Measurements from ENCODE around the gene SLC25A11. TPM values are rescaled to one million over a fixed set of nuclear protein-coding genes. Genes with fewer than 3 reads are reported as not detected.

The SLC25A11 gene
- total RNA-seq, 6 experiments from 2014 or later: 32.6 to 64.2 (median 41.0) TPM

DNA sequence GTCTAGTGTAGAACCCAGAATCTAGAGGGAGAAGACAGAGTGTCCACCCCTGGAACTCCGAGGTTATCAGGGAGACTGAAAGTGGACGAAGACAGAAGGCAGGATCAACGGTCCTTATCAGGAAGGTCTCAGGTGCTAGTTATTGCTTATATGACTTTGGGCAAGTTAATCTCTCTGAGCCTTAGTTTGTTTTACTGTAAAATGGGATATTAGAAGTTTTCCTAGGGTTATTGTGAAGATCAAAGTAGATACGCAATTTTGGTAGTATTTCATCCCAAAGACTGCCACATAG is 1.4 kb upstream of the SLC25A11 start:
- Histone ChIP-seq H3K4me1 (peaks cover 0 to 36% (median 11%) of the 10 kb centered on the region in 4 donors), H3K27ac (peak overlapping the region in 2 of 3 donors; percentile 70 to 83), H3K9me3 (no peaks in the 10 kb centered on the region), H3K4me3 (peak overlapping the region; percentile 83 to 95 (median 87)), H3K36me3 (peaks cover 0 to 50% (median 9%) of the 10 kb centered on the region in 4 donors), H3K27me3 (no peaks in the 10 kb centered on the region)
- DNase-seq (no peak), ATAC-seq (no peak)
- no peak for TF ChIP-seq POLR2A (IDR thresholded peaks at IDR 0.05)
- TF ChIP-seq, protein P1, sequence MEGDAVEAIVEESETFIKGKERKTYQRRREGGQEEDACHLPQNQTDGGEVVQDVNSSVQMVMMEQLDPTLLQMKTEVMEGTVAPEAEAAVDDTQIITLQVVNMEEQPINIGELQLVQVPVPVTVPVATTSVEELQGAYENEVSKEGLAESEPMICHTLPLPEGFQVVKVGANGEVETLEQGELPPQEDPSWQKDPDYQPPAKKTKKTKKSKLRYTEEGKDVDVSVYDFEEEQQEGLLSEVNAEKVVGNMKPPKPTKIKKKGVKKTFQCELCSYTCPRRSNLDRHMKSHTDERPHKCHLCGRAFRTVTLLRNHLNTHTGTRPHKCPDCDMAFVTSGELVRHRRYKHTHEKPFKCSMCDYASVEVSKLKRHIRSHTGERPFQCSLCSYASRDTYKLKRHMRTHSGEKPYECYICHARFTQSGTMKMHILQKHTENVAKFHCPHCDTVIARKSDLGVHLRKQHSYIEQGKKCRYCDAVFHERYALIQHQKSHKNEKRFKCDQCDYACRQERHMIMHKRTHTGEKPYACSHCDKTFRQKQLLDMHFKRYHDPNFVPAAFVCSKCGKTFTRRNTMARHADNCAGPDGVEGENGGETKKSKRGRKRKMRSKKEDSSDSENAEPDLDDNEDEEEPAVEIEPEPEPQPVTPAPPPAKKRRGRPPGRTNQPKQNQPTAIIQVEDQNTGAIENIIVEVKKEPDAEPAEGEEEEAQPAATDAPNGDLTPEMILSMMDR (IDR thresholded peaks at IDR 0.05): no peak
- intact Hi-C loops (cut with DNase I): no loop called here
- 23% methylated on average over 4 of the region's 4 CpGs for WGBS (ENCODE audit: insufficient coverage, low coverage, low lambda C conversion rate, missing lambda C conversion rate)

GRCh38 chr17:4940555-4941318 is 891 bp upstream of the SLC25A11 start:
- peaks cover 0 to 31% (median 11%) of the 10 kb centered on the region in 4 donors for H3K4me1 ChIP-seq
- peak overlapping the region; percentile 70 to 93 (median 83) for H3K27ac ChIP-seq
- ATAC-seq (peak; percentile 68 to 79 (median 70)), DNase-seq (peak in 2 of 3 donors; percentile 79 to 88)
- H3K4me3 ChIP-seq: peak overlapping the region; percentile 83 to 95 (median 87)
- 1% methylated on average over 15 of the region's 29 CpGs for WGBS (ENCODE audit: insufficient coverage, low coverage, low lambda C conversion rate, missing lambda C conversion rate)
- TF ChIP-seq, protein P1 (IDR thresholded peaks at IDR 0.05): no peak
- no peak for TF ChIP-seq POLR2A (IDR thresholded peaks at IDR 0.05)
- H3K36me3 ChIP-seq: peaks cover 0 to 45% (median 9%) of the 10 kb centered on the region in 4 donors
- no peaks in the 10 kb centered on the region for H3K27me3 ChIP-seq
- no peaks in the 10 kb centered on the region for H3K9me3 ChIP-seq
- intact Hi-C loops (cut with DNase I): no loop called here

DNA sequence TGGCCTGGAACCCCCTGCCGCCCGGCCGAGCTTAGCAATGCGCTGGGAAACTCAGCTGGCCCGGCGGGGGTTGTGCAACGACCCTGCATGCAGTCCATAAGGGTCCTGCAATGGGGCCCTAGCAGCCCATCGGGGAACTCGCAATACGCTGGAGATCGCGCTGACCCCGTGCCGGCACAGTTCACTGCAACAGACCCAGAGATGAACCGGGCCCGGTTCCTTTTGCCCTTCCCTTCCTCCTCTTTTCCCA is 375 bp downstream of the SLC25A11 start:
- TF ChIP-seq POLR2A (IDR thresholded peaks at IDR 0.05): no peak
- TF ChIP-seq, protein P1 (IDR thresholded peaks at IDR 0.05): no peak
- Histone ChIP-seq H3K4me1 (peaks cover 0 to 28% (median 14%) of the 10 kb centered on the region in 4 donors), H3K36me3 (peaks cover 0 to 35% (median 5%) of the 10 kb centered on the region in 4 donors)

GRCh38 chr17:4938688-4939545 is 929 bp downstream of the SLC25A11 start:
- 36% methylated on average over 10 of the region's 19 CpGs for WGBS (ENCODE audit: insufficient coverage, low coverage, low lambda C conversion rate, missing lambda C conversion rate)
- no peak for TF ChIP-seq POLR2A (IDR thresholded peaks at IDR 0.05)
- TF ChIP-seq, protein P1 (IDR thresholded peaks at IDR 0.05): no peak
- intact Hi-C loops (cut with DNase I): no loop called here
- Histone ChIP-seq H3K27ac (peak overlapping the region; percentile 77 to 93 (median 83)), H3K36me3 (peaks cover 0 to 34% (median 4%) of the 10 kb centered on the region in 4 donors), H3K4me1 (peaks cover 0 to 33% (median 16%) of the 10 kb centered on the region in 4 donors), H3K27me3 (no peaks in the 10 kb centered on the region), H3K4me3 (peak overlapping the region; percentile 83 to 95 (median 87)), H3K9me3 (no peaks in the 10 kb centered on the region)
- no peak for DNase-seq
- no peak for ATAC-seq

More for the DNA sequence above, 375 bp downstream of the SLC25A11 start:
- Histone ChIP-seq H3K27ac (peak overlapping the region; percentile 77 to 93 (median 83)), H3K27me3 (no peaks in the 10 kb centered on the region), H3K4me3 (peak overlapping the region; percentile 83 to 95 (median 87)), H3K9me3 (no peaks in the 10 kb centered on the region)
- intact Hi-C loops (cut with DNase I): no loop called here
- DNase-seq (peak in 1 of 3 donors; percentile 53), ATAC-seq (peak in 2 of 4 donors; percentile 0 to 3)
- WGBS (ENCODE audit: insufficient coverage, low coverage, low lambda C conversion rate, missing lambda C conversion rate): 0% methylated on average over 6 of the region's 16 CpGs

All from right lobe of liver (tissue), 6 donors.